ENCODE data around the gene RASD1. TPM values are rescaled to one million over a fixed set of nuclear protein-coding genes. Genes with fewer than 3 reads are reported as not detected.

The RASD1 gene
- polyA plus RNA-seq, 4 donors, result 4.9 to 17.4 (median 9.5) TPM

DNA sequence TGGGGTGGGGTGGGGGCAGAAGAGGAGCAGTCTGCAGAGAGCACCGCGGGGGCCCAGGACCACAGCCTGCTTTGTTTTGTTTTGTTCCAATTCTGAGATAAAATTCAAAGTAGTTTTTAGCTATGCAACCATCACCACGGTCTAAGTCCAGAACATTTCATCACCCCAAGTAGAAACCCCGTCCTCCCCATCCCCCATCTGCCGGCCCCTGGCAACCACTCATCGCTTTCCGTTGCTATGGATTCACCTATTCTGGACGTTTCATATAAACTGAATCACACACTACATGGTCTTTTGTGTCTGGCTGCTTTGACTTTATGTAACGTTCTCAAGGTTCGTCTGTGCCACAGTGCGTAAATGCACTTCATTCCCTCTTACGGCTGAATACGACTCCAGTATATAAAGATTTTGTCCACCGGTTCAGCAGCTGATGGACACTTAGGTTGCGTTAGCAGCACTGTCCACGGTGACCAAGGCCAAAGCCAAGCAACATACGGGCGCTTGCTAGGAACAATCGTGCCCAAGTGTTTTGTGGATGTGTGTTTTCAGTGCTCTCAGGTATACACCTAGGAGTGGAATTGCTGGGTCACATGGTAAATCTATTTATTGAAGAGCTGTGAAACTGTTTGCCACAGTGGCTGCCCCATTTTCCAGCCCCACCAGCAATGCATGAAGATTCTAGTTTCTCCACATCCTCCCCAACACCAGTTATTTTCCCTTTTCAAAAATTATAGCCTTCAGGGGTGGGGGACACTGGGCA lies 27.7 kb upstream of the RASD1 start:
- Histone ChIP-seq H3K27ac (ENCODE audit: low read depth in 1 of 3, low read length in 2 of 3) (no peak overlapping the region), H3K4me1 (ENCODE audit: control insufficient read depth in 3 of 3, insufficient read depth in 2 of 3, low read depth in 1 of 3, low read length in 2 of 3) (no peaks in the 10 kb centered on the region), H3K27me3 (ENCODE audit: control insufficient read depth in 3 of 3, insufficient read depth in 3 of 3, low read length in 3 of 3) (no peaks in the 10 kb centered on the region), H3K9me3 (ENCODE audit: control insufficient read depth in 2 of 2, insufficient read depth in 1 of 2, low read depth in 1 of 2, low read length in 1 of 2) (no peaks in the 10 kb centered on the region), H3K36me3 (ENCODE audit: control insufficient read depth in 3 of 3, insufficient read depth in 2 of 3, low read depth in 1 of 3, low read length in 3 of 3) (peaks cover 0 to 38% (median 0%) of the 10 kb centered on the region in 3 donors), H3K4me3 (ENCODE audit: low read depth in 1 of 3, low read length in 3 of 3) (no peak overlapping the region)
- WGBS, 3 donors, result 68 to 81% (median 73%) methylated on average over 19 of the region's 19 CpGs
- FAIRE-seq, result no peak
- no peak for DNase-seq

DNA sequence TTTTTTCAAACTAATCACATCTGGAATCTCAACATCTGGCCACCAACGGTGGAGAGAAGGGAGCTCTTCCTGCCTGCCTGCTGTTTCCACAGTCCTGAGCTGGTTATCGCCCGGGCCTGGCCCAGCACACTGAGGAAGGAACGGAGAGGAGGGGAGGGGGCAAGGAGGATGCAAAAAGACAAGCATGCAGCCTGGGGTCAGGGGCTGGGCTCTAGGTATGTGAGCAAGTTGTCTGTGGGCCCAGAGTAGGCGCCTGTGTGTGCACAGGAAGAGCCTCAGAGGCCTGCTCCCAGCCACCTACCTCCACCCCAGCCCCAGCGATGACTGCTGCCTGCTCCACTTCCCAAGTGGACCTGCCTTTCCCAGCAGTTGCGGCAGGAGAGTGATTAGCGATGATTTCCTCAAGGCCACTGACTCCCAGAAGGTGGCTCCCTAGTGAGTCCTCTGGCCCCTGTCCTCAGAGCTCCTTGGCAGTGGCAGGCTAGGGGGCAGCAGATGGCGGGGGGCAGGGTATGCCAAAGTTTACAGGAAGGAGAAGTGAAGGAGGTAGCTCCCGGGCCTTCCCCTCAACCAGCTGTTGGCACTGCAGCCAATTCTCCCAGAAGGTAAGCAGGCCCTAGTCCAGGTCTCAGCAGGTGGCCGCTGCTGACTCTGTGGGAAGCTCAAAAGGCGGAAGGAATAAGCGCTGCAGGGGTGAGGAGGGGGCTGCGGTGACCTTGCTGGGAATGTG lies 27.0 kb upstream of the RASD1 start:
- H3K27me3 ChIP-seq (ENCODE audit: control insufficient read depth in 3 of 3, insufficient read depth in 3 of 3, low read length in 3 of 3), result no peaks in the 10 kb centered on the region

DNA sequence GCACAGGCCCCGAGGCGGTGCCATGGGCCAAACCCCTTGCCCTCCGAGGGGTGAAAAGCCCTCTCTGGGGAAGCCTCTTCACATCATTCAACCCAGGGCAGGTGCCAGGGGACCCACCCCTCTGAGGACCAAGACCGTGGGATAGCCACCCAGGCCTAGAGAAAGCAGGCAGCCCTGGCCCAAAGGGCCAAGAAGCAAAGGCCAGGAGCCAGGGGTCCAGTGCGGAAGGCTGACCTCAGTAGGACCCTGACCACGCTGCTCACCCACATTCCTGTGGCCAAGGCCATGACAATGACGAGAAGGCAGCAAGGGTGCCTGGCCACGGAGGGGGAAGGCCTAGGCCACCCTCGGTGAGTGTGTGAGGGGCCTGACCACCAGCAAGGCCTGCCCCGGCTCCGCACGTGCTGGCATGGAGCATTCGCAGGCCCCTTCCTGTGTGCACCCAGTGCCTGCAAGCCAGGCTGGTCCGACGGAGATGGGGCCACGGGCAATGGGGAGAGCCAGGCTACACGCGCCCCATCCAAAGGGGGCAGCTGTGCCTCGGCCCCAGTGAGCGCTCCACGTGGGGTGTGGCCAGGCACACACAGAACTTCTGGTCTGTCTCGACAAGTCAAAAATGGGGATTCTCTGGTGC lies 24.5 kb upstream of the RASD1 start:
- Histone ChIP-seq H3K27me3 (ENCODE audit: control insufficient read depth in 3 of 3, insufficient read depth in 3 of 3, low read length in 3 of 3) (no peaks in the 10 kb centered on the region), H3K9me3 (ENCODE audit: control insufficient read depth in 2 of 2, insufficient read depth in 1 of 2, low read depth in 1 of 2, low read length in 1 of 2) (no peaks in the 10 kb centered on the region), H3K27ac (ENCODE audit: low read depth in 1 of 3, low read length in 2 of 3) (no peak overlapping the region), H3K4me1 (ENCODE audit: control insufficient read depth in 3 of 3, insufficient read depth in 2 of 3, low read depth in 1 of 3, low read length in 2 of 3) (no peaks in the 10 kb centered on the region), H3K36me3 (ENCODE audit: control insufficient read depth in 3 of 3, insufficient read depth in 2 of 3, low read depth in 1 of 3, low read length in 3 of 3) (peaks cover 0 to 42% (median 0%) of the 10 kb centered on the region in 3 donors), H3K4me3 (ENCODE audit: low read depth in 1 of 3, low read length in 3 of 3) (no peak overlapping the region)
- WGBS, 3 donors, result 88 to 92% (median 89%) methylated on average over 20 to 22 of the region's 22 CpGs
- DNase-seq (no peak), FAIRE-seq (no peak)

More for the DNA sequence above, 27.0 kb upstream of the RASD1 start:
- no peak for FAIRE-seq
- 36 to 53% (median 44%) methylated on average over 14 of the region's 14 CpGs for WGBS, 3 donors
- peak in 1 of 2 donors; percentile 52 for DNase-seq
- Histone ChIP-seq H3K4me3 (ENCODE audit: low read depth in 1 of 3, low read length in 3 of 3) (no peak overlapping the region), H3K36me3 (ENCODE audit: control insufficient read depth in 3 of 3, insufficient read depth in 2 of 3, low read depth in 1 of 3, low read length in 3 of 3) (peaks cover 0 to 42% (median 0%) of the 10 kb centered on the region in 3 donors), H3K9me3 (ENCODE audit: control insufficient read depth in 2 of 2, insufficient read depth in 1 of 2, low read depth in 1 of 2, low read length in 1 of 2) (no peaks in the 10 kb centered on the region), H3K27ac (ENCODE audit: low read depth in 1 of 3, low read length in 2 of 3) (no peak overlapping the region), H3K4me1 (ENCODE audit: control insufficient read depth in 3 of 3, insufficient read depth in 2 of 3, low read depth in 1 of 3, low read length in 2 of 3) (no peaks in the 10 kb centered on the region)

DNA sequence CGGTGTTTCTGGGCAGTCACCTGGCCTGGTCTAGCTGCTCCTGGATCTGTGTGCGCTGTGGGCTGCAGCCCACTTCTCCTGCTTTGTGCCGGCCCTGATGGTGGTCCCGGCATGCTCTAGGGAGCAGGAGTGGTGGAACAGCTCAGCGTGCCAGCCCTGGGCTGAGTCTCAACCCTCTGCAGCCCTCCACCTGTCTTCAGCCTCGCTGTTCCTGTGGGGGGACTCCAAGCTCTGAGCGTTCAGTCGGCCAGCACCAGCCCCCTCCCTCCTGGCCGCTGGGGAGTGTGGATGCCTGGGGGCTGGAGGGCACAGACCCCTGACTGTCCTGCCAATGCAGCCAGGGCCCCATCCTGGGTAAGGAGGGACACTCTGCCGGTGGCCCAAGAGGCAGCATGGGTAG lies 23.7 kb upstream of the RASD1 start:
- H3K36me3 ChIP-seq (ENCODE audit: control insufficient read depth in 3 of 3, insufficient read depth in 2 of 3, low read depth in 1 of 3, low read length in 3 of 3), result peaks cover 0 to 38% (median 0%) of the 10 kb centered on the region in 3 donors
- H3K27me3 ChIP-seq (ENCODE audit: control insufficient read depth in 3 of 3, insufficient read depth in 3 of 3, low read length in 3 of 3), result no peaks in the 10 kb centered on the region
- no peak overlapping the region for H3K4me3 ChIP-seq (ENCODE audit: low read depth in 1 of 3, low read length in 3 of 3)
- no peak overlapping the region for H3K27ac ChIP-seq (ENCODE audit: low read depth in 1 of 3, low read length in 2 of 3)
- DNase-seq (no peak), FAIRE-seq (no peak)
- WGBS, 3 donors, result 93 to 96% (median 93%) methylated on average over 9 to 10 of the region's 10 CpGs
- H3K9me3 ChIP-seq (ENCODE audit: control insufficient read depth in 2 of 2, insufficient read depth in 1 of 2, low read depth in 1 of 2, low read length in 1 of 2), result no peaks in the 10 kb centered on the region
- no peaks in the 10 kb centered on the region for H3K4me1 ChIP-seq (ENCODE audit: control insufficient read depth in 3 of 3, insufficient read depth in 2 of 3, low read depth in 1 of 3, low read length in 2 of 3)

DNA sequence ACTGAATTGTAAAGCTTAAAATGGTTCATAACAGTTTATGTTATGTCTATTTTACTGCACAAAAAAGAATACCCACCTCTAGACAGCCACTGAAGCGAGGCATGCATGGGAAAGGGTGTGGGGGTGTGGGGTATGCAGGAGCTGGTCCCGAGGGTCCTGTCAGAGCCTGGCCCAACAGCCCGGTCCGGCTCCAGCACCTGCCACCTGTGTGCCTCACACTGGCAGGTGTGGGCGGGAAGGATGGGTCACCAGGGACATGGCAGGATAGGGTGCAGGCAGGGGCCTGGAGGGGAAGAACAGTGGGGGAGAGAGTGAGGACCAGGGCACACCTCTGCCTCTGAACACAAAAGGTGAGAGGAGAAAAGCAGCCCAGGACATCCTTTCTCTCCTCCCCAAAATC lies 22.8 kb upstream of the RASD1 start:
- H3K9me3 ChIP-seq (ENCODE audit: control insufficient read depth in 2 of 2, insufficient read depth in 1 of 2, low read depth in 1 of 2, low read length in 1 of 2), result no peaks in the 10 kb centered on the region
- FAIRE-seq (no peak), DNase-seq (no peak)
- no peak overlapping the region for H3K27ac ChIP-seq (ENCODE audit: low read depth in 1 of 3, low read length in 2 of 3)
- no peaks in the 10 kb centered on the region for H3K4me1 ChIP-seq (ENCODE audit: control insufficient read depth in 3 of 3, insufficient read depth in 2 of 3, low read depth in 1 of 3, low read length in 2 of 3)
- 43 to 66% (median 56%) methylated on average over 5 of the region's 5 CpGs for WGBS, 3 donors
- H3K4me3 ChIP-seq (ENCODE audit: low read depth in 1 of 3, low read length in 3 of 3), result no peak overlapping the region
- no peaks in the 10 kb centered on the region for H3K27me3 ChIP-seq (ENCODE audit: control insufficient read depth in 3 of 3, insufficient read depth in 3 of 3, low read length in 3 of 3)
- H3K36me3 ChIP-seq (ENCODE audit: control insufficient read depth in 3 of 3, insufficient read depth in 2 of 3, low read depth in 1 of 3, low read length in 3 of 3), result peaks cover 0 to 42% (median 0%) of the 10 kb centered on the region in 3 donors

DNA sequence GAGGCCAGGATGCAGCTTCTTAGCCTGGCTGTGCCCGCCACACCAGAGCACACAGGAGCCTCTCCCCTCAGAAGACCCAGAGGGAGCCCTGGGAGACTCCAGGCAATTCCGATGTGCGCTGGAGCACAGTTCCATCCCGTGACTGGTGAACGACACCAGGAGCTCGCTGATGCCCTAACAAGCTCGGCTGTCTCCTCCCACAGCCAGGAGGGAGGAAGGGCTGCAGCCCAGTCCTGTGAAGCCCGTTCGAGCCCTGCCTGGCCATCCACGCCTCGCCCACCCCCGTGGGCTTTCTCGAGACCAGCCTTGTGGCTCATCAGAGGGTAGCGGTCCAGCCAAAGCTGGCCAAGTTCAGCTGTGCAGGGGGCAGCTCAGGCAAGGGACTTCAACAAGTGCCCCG lies 21.8 kb upstream of the RASD1 start:
- no peak for FAIRE-seq
- Histone ChIP-seq H3K9me3 (ENCODE audit: control insufficient read depth in 2 of 2, insufficient read depth in 1 of 2, low read depth in 1 of 2, low read length in 1 of 2) (no peaks in the 10 kb centered on the region), H3K4me3 (ENCODE audit: low read depth in 1 of 3, low read length in 3 of 3) (no peak overlapping the region), H3K27ac (ENCODE audit: low read depth in 1 of 3, low read length in 2 of 3) (no peak overlapping the region), H3K27me3 (ENCODE audit: control insufficient read depth in 3 of 3, insufficient read depth in 3 of 3, low read length in 3 of 3) (no peaks in the 10 kb centered on the region), H3K4me1 (ENCODE audit: control insufficient read depth in 3 of 3, insufficient read depth in 2 of 3, low read depth in 1 of 3, low read length in 2 of 3) (no peaks in the 10 kb centered on the region), H3K36me3 (ENCODE audit: control insufficient read depth in 3 of 3, insufficient read depth in 2 of 3, low read depth in 1 of 3, low read length in 3 of 3) (peaks cover 0 to 44% (median 0%) of the 10 kb centered on the region in 3 donors)
- DNase-seq, result no peak
- 86 to 88% (median 87%) methylated on average over 15 of the region's 15 CpGs for WGBS, 3 donors

DNA sequence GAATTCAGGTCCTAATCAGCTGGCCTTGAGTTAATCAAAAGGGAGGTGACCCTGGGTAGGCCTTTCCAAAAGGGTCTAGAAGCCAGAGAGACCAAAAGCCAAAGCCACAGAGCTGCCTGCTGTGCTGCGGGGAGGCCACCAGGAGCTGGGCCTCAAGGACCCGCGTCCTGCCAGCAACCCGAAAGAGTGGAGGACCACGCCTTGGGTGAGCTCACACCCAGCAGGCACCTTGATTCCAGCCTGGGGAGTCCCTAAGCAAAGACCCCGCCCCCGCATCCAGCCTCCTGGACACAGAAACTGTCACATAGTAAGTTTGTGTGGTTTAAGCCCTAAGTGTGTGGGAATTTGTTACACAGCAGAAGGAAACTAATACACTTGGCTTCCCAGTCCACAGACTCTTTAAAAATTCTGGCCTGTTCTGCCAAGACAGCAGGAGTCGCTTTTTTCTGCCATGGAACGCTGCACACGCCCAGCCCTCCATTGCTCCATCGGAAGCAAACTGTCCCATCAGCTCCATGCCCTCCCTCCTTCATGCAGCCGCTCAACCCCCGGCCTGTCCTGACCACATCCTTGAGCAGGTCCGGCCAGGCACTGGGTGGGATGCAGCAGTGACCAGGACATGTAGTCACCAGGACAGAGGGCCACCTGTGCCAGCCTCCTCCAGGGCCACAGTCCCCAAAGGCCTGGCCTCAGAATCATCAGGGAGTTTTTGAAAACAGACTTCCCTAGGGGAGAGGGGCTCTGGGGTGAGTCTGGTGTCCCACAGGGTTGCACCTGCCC lies 20.9 kb upstream of the RASD1 start:
- no peaks in the 10 kb centered on the region for H3K4me1 ChIP-seq (ENCODE audit: control insufficient read depth in 3 of 3, insufficient read depth in 2 of 3, low read depth in 1 of 3, low read length in 2 of 3)
- DNase-seq, result no peak
- H3K36me3 ChIP-seq (ENCODE audit: control insufficient read depth in 3 of 3, insufficient read depth in 2 of 3, low read depth in 1 of 3, low read length in 3 of 3), result peaks cover 0 to 50% (median 0%) of the 10 kb centered on the region in 3 donors
- no peaks in the 10 kb centered on the region for H3K27me3 ChIP-seq (ENCODE audit: control insufficient read depth in 3 of 3, insufficient read depth in 3 of 3, low read length in 3 of 3)
- no peak overlapping the region for H3K4me3 ChIP-seq (ENCODE audit: low read depth in 1 of 3, low read length in 3 of 3)
- no peak overlapping the region for H3K27ac ChIP-seq (ENCODE audit: low read depth in 1 of 3, low read length in 2 of 3)
- 80 to 93% (median 82%) methylated on average over 14 of the region's 14 CpGs for WGBS, 3 donors
- H3K9me3 ChIP-seq (ENCODE audit: control insufficient read depth in 2 of 2, insufficient read depth in 1 of 2, low read depth in 1 of 2, low read length in 1 of 2), result no peaks in the 10 kb centered on the region
- no peak for FAIRE-seq

All from small intestine (tissue), 7 donors.